NB4 (cell line): ENCODE data around the gene SFSWAP.

ENCODE experiments used
- CTCF ChIP-seq: IDR thresholded peaks from one replicate; pipeline ENCODE4 v1.5.1; 2012; ENCODE audit warnings: low read depth, low read length
- MAX ChIP-seq: IDR thresholded peaks from 2 replicates; pipeline ENCODE4 v1.6.1; 2011; ENCODE audit warnings: low read depth, low read length
- MYC ChIP-seq: IDR thresholded peaks from 2 replicates; pipeline ENCODE4 v1.6.1; 2011; ENCODE audit warnings: low read depth, low read length
- POLR2A ChIP-seq: IDR thresholded peaks from 2 replicates; pipeline ENCODE4 v1.6.1; 2011; ENCODE audit warnings: mild to moderate bottlenecking; ENCODE audit not compliant: insufficient read length; ENCODE audit errors: extremely low read depth

GRCh38 chr12:131784909-131785762 is 74.2 kb downstream of the SFSWAP start:
- TF ChIP-seq CTCF (no peak), MYC (no peak), POLR2A (no peak), MAX (no peak)
